ELF-1 (cell line): ENCODE results near the gene APOL2.
A peak's percentile ranks its signal among the peaks of the same experiment; 100 is the strongest.
"Not testable (repeated sequence)": the region's sequence is repeated elsewhere in the genome, so short reads cannot be mapped to it uniquely, and the experiment has no call there.

Experiments
- DNase-seq: peaks from one replicate; pipeline ENCODE4 v3.0.0-alpha.2; 2016; ENCODE audit warnings: low read depth, low spot score

APOL2 gene

DNA sequence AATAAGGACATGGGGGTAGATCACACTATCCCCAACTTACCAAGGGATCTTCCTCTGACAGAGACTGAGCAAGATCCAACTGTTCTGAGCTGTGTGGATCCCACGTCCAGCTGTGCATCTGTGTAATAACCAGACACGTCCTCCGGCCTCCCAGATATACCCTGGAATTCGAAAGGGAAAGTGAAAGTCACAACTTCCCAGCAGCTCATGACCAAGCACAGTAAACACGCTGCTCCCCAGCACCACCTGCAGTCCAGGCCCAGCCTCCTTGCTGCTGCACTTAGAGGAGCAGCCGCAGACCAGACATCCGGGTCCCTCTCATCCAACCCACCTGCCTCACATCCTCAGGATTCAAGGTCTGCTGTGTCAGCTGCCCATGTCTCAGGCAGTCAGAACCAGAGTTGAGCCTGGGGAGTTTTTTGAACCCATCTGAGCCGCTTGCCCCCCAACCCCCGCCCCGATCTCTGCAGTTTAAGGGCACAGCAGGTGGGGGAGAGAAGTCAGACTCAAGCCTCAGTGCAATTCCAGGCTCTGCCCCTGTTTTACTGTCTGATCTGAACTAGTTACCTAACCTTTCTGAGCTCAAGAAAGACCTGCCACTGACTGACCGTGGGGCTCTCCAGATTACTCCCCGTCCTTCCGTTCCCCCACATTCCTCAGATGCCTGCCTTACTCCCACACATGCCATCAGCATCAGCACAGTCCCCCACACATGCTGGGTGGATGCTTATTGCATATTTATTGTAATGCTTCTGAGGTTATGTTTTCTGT, at the start of gene APOL2:
Gene APOL2 (minus strand): TSS at position 127 of the 771 bp plus-strand sequence. CDS start 6,365 bp downstream, outside the sequence.
- peak; percentile 91 for DNase-seq

- no peak for DNase-seq
These were observed 49.5 kb upstream of the APOL2 start for GRCh38 chr22:36288571-36289405.

- DNase-seq: no peak
These were observed 48.7 kb upstream of the APOL2 start for GRCh38 chr22:36287881-36288515.

DNA sequence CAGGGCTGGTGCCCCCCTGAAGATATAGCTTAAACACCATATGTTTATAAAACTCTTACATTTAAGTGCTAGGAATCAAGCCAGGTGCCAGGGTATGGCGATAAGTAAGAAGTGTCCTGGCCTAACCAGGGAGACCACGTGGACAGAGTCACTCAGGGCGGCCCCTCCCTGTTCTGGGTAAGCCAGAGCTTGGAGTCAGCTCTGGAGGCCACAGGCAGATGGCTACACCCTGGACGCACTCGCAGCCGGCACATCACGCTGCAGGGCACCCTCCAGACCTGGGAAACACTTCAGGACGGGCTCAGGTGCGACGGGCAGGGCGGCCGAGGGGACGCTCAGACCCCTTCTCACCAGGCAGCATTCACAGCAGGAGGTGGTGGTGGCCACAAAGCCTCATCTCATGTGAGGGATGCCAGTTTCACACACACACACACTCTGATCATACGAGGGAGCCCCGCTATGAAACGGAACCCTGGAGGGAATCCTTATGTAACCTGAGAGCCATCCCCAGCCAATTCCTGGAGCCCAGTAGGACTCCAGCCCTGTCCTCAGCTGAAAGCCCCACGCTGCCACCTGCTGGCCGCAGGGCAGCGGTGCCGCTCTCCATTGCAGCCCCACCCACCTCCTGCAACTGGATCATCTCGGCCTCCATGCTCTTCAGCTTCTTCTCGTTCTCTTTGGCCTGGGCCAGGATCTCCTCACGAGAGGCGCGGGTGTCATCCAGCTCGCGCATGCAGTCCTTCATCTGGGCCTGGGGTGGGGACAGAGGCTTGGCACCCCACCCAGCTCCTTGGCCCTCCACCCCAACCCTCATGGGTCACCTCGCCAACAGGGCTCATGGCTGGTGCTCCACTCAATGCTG, 47.0 kb upstream of the APOL2 start:
- DNase-seq: peak; percentile 95

DNA sequence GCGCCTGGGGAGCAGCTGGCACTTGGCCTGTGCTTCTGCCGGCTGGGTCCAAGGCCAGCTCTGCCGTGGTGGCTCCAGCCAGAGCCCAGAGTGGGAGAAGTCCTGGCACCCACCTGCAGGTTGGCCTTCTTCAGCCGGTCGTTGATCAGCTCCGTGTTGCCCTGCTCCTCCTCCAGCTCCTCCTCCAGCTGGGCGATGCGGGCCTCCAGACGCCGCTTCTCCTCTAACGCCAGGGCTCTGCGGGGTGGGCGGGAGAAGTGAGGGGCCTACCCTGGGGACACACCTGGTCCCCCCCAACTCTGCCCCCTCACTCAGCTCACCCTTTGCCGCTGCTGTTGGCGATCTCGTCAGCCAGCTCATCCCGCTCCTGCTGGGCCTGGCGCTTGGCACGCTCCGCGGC, 46.2 kb upstream of the APOL2 start:
- DNase-seq: no peak

GRCh38 chr22:36285017-36285416, 45.7 kb upstream of the APOL2 start:
- no peak for DNase-seq

DNA sequence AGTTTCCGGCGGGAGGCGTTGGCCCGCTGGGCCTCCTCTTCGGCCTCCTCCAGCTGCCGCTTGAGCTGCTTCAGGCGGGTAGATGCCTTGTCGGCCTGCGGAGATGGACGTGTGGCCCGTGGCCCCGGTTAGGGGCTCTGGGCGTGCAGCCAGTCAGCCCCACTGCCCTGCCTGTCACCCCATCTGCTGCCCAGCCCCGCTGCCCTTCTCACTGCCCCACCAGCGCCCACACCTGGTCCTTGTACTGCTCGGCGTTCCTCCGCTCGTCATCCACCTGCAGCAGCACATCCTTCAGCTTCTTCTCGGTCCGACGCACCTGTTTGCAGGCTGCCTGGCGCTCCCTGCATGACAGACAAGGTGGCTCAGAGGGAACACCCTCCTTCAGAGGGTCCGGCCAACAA, 44.8 kb upstream of the APOL2 start:
- DNase-seq: no peak

DNA sequence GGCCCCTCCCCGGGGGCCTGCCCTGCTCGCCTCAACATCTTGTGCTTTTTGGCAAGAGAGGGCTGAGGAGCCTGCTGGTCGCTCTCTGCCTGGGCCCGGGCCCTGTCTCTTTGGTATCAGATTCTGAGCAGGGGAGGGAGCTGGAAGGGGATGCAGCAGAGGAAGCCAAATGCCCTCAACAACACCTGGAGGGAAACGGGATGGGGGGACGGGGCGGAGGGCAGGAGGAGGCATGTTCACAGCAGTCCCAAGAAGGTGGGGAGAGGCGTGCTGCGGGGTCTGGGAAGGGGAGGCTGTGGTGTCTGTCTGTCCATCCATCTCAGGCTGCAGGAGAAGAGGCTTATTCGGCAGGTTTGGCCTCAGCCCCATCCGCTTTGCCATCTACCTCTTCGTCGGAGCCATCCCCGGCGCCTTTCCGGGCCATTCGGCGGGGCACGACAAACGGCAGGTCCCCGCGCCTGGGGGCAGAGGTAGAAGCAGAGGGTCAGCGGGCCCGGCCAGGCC, 43.1 kb upstream of the APOL2 start:
- no peak for DNase-seq

DNA sequence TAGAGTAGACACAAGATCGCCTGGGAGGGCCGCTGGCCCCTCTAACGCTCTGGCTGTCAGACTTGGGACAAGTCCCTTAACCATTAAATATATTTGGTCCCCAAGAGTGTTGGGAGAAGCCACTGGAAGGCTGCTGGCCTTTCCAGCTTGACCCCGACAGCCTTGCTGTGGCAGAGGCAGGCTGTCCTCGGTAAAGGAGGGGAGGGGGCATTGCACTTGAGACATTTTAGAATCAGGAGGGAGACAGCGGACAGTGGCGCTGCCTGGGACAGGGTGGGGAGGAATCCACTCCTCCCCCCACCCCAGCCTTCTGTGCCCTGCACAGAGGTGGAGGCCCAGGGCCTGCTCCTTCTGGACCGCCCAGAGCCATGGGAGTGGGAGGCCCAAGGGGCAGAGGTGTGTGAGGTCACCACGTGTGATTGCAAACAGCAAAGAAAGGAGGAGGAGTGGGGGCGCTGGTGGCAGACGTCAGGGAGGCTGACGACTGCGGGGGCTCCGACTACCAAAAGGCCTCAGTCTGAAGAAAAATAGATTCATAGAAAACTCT, 42.5 kb upstream of the APOL2 start:
- no peak for DNase-seq

GRCh38 chr22:36280379-36280778, 41.1 kb upstream of the APOL2 start:
- no peak for DNase-seq

DNA sequence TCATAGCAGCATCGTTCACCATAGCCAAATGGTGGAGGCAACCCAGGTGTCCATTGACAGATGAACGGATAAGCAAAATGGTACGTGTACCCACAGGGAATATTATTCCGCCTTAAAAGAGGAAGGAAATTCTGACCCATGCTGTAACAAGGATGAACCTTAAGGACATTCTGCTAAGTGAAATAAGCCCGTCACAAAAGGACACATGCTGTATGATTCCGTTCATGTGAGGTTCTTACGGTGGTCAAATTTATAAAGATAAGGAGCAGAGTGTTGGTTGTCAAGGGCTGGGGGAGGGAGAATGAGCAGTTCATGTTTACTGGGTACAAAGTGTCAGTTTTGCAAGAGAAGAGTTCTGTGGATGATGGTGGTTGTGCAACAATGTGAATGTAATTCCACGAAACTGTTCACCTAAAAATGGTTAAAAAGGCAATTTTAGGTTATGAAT, 39.9 kb upstream of the APOL2 start:
- DNase-seq: no peak

DNA sequence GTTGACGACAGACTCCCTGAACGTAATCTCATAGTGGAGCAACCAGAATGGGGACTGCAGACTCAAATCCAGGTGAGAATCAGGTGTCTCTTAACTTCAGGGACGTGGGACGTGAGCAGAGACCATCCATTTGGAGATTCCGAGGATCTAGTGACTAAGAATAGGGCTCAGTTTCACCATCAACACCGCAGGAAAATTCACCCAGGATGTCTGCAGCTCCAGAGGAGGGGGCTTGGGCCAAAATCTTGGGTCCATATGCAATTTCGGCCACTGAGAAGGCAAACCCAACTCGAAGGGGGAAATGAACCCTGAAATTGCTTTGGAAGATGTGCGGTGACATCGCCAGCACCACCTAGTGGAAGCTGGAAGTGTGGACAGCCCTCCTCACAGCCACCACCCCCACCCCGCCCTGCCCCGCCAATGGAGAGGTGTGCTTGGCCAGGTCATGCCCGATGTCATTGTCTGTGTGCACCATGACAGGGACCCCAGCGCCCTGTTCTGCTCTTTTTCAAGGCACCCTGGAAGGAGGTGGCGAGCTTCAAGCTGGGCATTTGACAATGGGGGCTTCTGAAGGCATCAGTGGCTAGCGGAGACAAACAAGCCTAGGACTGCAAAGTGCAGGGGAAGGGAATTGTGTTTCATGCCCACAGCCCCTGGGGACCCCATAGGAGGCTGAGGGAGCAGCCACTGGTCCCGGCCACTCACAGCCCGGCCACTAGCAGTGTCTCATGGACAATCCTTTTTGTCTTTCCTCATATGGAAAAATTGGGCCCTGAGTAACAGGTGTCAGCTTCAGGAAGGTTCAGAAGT, 38.4 kb upstream of the APOL2 start:
- peak; percentile 79 for DNase-seq

DNA sequence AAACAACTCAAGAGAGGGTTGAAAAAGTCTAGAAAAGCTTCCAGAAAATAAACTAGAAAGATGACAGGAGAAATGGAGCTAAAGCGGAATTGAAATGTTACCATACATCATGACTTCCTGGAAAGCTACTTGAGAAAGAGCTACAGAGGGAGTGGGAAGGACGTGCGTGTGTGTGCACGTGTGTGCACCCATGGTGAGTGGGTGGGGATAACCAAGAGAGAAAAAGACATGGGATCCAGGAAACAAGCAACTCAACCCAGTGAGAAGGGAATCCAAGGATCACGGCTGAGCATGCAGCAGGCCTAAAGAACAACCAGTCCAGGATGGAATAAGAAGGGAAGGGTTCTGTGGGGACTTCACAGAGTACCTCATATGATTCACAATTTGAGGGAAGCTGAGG, 35.2 kb upstream of the APOL2 start:
- no peak for DNase-seq

GRCh38 chr22:36271951-36272350, 32.6 kb upstream of the APOL2 start:
- not testable (repeated sequence) for DNase-seq

DNA sequence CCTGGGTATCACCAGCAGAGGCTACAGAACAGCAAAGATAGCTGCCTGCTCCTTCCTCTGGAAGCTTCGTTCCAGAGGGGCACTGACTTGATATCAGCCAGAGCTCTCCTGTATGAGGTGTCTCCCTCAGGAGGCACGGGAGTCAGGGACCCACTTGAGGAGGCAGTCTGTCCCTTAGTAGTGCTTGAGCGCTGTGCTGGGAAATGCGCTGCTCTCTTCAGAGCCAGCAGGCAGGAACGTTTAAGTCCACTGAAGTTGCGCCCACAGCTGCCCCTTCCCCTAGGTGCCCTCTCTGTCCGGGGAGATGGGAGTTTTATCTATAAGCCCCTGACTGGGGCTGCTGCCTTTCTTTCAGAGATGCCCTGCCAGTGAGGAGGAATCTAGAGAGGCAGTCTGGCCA, 31.9 kb upstream of the APOL2 start:
- DNase-seq: not testable (repeated sequence)

DNA sequence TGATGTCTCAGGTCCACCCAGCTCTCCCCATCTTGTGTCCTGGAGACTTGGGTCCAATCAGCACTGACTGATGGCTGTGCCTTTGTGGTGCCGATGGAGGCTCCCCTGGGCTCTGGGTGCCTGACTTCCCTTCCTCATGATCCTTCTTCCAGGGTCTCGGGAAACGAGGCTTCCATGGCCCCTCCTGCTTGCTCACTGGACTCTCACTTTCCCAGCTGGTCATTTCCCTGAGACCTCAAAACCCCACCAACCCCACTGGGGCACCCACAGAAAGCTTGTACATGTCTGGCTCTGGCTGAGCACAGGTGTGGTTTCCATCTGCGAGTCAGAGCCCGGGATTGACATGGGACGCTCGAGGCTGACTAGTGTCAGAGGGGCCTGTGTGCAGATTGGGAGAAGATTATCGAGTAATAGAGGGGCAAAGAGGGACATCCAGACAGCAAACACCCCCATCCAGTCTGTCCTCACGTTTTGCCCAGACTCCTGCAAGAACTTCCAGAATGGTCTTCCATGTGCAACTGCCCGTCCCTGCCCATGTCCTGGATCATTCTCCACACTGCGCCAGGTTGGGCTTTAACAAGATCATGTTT, 28.7 kb upstream of the APOL2 start:
- no peak for DNase-seq

GRCh38 chr22:36267058-36267457, 27.7 kb upstream of the APOL2 start:
- no peak for DNase-seq

DNA sequence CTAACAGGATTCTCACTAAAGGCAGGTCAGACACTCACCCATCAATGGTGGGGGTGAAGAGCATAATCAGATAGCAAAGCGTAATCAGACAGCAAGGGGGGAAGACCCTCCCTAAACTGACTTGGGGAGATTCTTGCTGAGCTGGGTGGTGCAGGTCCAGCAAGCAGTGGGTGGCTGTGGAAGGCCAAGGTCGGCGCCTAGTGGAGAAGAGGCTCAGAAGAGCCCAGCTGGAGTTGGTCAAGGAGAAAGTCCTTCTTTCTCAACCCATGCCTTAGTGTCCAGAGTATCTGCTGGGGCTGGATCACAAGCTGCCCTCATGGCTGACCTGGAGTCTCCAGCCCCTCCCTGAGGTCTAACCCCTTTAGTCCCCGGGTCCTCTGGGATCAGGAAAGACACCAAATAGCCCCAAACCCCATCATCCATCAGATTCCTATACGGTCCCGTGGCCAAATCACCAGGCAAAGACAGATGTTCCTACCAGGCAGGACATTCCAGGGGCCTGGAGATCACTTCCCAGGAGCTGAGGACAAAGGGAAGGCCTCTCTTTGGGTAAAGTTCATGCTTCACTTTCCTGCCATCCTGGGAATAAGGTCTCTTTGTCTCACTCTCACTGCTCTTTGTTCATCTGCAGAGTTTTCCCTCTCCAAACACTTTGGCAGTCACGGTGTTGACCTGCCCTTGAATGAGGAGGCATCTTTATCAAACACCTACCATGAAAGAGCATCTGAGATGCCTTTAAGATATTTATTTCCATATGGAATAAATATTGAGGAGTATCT, 24.7 kb upstream of the APOL2 start:
- DNase-seq: not testable (repeated sequence)

- DNase-seq: not testable (repeated sequence)
These were observed 23.9 kb upstream of the APOL2 start for GRCh38 chr22:36263216-36263673.
